DMS79 treated with DMSO at 0.1 percent for 48 hours (cell line): ENCODE data around the gene MAT2B.

Source experiments
- DNase-seq: peaks from one replicate; lab custom pipeline; 2025; lab: John Stamatoyannopoulos, UW

MAT2B gene

DNA sequence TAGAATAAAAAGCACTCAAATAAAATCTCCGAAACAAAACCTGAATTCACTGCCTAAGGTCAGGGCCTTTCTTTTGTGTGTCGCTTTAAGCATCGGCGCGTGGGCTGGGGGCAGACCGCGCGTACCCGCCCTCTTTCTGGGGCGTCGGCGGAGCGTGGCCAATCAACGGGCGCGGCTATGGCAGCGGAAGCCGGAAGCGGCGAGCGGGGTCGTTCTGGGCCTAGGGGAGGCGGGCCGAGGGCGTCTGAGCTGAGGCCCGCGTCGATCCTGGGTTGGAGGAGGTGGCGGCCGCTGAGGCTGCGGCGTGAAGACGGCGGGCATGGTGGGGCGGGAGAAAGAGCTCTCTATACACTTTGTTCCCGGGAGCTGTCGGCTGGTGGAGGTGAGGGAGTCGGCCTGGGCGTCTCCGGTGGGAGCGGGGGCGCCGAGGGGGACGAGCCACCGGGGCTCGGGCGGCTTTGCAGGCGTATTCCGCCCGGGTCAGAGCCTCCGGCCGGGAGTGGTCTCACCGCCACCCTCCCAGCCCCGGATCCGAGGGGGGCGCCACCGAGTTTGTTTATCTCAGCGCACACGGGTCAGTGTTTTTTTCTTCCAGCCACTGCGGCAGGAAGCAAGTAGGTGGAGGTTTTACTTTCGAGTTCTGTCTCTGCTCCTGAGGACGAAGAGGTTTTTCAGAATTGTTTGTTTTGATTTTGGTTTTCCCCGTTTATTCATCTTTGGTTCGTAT is at the start of gene MAT2B:
Gene MAT2B, plus strand, starts transcription at position 252 of the 727 bp plus-strand sequence. Its CDS starts 68 bp downstream, at position 320.
- DNase-seq = peak; percentile 71

DNA sequence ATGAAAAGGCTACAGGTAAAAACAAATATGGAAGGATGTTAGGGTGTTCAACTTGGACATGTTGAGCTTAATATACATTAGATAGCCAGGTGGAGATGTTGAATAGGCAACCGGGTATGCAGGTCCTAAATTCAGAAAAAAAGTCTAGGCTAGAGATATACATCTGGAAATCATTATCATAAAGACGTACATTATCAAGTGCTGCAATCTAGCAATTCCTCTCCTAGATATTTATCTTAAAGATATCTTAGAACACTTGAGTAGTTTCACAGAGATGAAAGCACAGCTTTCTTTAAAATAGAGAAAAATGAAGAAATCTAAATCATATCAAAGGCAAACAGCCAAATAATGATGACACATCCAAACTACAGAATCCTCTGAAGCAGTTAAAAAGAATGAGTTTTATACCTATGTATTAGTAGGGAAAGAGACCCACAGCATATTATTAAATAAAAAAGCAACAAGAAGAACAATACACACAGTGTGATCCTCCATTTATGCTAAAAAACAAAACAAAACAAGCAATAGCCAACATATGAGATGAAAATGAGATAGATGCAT is 49.3 kb upstream of the MAT2B start:
- no peak for DNase-seq

DNA sequence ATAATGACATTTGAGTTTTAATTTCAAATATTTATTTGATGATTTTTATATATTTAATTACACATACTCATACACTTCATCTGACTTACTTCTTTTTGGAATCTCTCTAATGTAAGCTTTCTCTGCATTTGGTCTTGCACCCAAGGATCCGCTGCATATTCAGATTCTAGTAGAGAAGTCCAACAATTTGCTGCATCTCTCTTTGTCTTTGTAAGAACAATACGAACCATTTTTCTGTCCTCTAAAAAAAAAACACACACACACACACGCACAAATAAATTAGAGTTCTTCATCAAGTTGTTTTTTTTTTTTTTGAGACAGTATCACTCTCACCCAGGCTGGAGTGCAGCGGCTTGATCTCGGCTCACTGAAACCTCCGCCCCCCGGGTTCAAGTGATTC is 48.6 kb upstream of the MAT2B start:
- DNase-seq = no peak

DNA sequence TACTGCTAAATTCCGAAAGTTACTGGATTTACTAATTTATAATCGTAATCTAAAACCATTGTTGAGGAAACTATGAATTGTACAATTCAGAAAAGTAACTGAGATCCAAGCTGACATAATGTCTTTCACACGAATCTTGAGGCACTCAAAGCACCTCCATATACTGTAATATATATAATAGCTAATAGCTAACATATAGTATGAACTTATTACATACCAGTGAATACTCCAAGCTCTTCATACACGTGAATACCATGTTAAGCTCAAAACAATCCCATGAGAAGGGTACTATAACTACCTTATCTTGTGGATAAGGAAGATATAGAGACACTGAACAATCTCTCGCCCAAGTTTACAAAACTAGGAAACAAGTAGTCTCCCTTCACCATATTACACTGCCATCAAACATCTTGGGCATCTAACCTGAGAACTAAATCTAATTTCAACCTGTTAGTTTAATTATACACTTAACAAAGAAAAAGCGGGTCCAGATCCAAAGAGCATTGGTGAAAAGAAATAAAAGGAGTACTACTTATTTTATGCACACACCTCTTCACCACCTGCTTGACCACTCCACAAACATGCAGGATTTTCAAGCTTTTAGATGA is 46.5 kb upstream of the MAT2B start:
- no peak for DNase-seq

DNA sequence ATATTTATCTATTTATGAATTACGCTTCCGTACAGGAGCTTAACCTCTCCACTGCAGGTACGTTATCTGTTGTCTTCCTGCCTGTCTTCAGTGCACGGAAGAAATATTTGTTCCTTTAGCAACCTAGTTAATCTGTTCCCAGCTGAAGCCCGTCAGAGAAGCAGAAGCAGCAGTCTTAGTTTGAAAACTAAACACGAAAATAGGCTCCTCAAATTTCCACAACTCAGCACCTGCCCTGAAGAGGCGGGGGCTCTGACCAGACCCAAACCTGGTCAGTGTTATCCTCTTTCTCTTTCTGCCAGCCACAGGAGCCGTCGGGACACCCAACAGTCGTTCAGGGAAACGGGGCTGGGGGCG is 46.0 kb upstream of the MAT2B start:
- peak; percentile 33 for DNase-seq

DNA sequence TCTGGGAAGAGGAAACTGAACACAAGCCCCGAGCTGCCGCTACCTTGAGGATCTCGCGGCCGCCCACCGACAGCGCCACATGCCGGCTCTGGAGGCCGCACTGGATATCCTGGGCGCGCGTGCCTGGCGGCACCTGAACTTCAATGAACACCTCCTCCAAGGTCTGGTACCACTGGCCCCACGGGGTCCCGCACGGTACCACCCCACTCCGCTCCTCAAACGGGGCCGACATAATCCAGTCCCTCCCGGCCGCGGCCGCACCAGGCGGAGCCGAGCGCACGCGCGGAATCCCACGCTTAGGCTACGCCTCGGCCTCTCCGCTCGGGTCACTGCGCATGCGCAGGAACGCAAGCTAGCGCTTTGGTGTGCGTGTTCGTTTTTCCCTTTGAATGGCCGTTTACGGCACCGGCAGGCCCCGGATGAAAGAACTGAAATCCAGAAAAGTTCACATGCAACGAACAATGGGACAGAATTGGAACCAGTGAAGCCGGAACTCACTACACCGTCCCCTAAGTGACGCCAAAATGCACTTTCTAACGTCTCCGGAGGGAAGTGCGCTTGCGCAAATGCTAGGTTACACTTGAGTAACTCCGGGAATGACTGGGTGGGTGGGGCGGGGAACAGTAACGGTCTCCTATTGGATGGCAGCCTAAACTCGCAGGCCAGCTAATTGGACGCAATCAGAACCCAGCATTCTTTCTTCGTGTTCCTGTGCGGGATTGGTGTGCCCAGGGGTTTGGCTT is 45.4 kb upstream of the MAT2B start, which contains the start of gene NUDCD2:
Gene NUDCD2, minus strand, starts transcription at position 284 of the 743 bp plus-strand sequence. Its CDS starts 52 bp downstream, at position 232.
- peak; percentile 72 for DNase-seq

DNA sequence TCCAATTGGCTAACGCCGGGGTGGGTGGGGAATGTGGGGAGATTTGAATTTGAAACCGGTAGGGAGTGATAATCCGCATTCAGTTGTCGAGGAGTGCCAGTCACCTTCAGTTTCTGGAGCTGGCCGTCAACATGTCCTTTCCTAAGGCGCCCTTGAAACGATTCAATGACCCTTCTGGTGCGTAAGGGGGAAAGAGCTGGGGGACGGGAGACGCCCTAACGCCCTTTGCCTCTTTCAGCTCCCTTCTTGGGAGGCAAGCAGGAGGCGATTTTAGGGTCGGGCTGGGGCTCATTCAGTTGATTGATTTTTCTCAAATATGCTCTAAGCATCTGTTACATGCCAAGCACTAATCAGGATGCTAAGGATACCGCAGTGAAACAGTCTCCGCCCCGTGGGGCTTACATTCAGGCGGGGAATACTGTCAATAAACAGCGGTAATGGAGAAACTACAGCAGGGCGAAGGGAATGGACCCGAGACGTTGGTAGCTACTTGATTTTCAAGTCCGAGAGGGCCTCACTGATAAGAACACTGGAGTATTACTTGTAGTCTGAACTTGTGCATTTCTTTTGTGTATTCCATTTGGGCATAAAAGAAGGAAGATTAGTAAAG is 44.8 kb upstream of the MAT2B start, which contains the start of gene HMMR:
Gene HMMR, plus strand, starts transcription at position 71 of the 610 bp plus-strand sequence. Its CDS starts 61 bp downstream, at position 132.
- peak; percentile 25 for DNase-seq

DNA sequence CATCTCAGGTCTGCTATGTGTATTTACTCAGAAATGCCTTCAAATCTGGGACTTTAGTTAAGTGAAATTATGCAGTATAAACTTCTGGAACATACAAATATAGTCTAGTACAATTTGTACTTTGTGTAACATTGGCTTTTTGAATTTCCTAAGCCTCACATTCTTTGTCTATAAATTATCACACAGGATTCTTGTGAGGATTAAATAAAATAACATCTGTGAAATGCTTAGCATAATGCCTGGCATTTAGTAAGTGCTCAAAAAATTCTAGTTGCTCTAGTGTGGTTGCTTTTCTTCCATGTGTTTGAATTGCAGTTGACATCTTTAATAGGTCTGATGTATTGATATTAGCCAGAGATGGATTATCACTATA is 42.4 kb upstream of the MAT2B start:
- DNase-seq = no peak

DNA sequence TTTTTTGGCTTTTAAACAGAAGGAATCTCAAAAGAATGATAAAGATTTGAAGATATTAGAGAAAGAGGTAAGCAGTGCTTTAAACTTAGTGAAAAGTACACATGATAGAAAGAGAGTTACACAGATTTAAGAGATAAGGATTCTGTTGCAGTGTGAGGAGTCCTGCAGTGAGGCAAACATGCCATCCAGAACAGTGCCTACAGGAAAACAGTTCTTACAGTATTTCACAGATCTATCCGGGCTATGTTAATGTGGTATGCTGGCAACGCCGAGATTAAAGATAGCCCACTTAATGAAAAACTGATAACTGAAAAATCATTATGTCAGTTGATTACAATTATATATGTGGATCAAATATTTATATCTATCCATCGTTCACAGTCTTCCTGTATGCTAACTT is 37.7 kb upstream of the MAT2B start:
- no peak for DNase-seq

DNA sequence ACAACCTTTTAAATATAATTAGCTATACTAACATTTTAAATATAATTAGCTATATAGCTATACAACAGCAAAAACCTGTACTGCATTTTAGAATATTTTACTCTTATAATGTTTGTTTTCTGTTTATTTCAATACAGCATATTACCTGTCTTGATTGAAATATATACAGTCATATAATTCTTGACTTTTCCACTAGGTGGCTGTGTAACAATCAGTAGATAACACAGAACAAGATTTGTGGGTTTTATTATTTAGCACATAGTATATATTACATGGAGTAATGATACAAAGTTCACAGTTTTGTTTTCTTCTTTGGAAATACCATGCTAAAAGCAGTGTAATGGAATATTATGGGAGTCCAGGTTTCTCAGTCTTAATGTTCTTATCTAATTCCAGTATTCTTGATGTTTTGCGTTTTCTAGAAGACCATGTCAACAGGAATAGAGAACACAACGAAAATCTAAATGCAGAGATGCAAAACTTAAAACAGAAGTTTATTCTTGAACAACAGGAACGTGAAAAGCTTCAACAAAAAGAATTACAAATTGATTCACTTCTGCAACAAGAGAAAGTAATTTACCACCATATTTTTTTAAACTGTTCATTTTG is 31.7 kb upstream of the MAT2B start:
- DNase-seq = no peak

DNA sequence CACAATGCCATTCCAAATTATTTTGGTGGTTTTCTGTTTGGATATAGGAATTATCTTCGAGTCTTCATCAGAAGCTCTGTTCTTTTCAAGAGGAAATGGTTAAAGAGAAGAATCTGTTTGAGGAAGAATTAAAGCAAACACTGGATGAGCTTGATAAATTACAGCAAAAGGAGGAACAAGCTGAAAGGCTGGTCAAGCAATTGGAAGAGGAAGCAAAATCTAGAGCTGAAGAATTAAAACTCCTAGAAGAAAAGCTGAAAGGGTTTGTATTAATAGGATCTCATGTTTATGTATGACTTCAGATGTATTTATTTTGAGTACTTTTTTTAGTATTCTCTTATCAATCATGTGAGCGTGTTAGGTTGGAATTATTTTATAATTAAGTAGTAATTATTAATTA is 30.0 kb upstream of the MAT2B start:
- DNase-seq = no peak

DNA sequence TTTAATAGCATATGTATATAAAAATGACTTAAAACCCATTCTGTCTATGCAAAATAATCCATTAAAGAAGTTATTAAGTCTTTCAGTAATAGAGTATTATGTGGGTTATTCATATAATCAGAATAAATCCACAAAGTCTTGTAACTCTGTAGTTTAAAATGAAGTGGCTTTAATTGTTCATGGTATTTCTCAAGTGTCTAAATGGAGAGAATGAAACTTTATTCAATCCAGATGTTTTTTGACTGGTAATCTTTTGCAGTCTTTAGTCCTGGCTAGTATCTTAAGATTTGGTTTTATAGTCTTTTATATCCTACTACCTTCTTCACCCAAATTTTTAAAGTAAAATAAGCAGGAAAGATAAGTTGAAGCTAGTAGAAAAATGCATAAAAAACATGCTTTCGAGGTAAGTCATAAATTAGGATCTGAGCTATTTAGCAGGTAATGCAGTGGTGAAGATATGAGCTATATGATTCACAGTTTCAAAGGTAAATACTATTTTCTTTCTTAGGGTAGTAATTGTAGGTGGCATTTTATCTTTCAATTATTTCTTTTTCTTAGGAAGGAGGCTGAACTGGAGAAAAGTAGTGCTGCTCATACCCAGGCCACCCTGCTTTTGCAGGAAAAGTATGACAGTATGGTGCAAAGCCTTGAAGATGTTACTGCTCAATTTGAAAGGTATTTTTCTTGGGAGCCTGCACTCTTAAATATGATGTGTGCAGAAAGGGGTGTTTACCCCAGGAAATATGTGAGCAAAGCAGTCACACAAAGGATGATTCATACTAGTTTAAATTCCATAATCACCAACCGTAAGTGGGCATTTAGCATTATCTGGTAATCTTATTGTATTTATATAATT is 27.1 kb upstream of the MAT2B start:
- DNase-seq = no peak

DNA sequence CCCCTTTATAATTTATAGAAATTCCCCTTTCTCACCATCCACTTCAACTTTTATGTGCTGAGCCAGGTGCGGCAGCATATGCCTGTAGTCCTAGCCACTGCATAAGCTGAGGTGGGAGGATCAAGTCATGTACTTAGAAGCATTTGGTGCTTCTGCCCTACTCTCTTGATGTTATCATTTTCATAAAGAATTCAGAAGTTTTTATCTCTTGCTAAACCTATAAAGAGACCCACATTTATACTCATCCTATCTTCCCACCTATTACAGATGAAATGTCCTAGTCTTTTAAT is 26.5 kb upstream of the MAT2B start:
- DNase-seq = no peak

DNA sequence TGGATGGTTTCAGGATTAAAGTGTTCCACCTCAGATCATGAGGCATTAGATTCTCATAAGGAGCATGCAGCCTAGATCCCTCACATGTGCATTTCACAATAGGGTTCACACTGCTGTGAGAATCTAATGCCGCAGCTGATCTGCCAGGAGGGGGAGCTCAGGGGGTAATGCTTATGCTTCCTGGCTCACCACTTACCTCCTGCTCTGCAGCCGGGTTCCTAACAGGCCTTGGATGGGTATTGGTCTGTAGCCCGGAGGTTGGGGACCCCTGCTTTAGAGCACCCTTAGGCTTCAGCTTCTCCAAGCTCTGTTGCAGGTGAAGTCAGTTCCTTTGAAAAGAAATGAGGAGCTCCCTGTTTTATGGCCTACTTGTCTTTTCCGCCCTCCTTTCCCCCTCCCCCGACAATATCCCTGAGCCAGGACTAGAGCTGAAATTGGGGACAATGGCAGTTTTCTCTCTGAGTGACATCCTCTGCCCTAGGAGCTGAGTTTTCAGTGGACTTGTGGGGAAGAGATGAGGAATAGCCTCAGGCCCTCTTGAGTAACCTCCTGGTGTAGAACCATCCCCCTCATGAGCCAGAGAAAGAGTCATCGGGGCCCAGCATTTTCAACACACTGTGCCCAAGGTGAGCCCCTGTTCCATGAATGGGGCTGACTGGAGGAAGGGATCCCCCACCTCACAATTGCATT is 16.2 kb upstream of the MAT2B start:
- no peak for DNase-seq

DNA sequence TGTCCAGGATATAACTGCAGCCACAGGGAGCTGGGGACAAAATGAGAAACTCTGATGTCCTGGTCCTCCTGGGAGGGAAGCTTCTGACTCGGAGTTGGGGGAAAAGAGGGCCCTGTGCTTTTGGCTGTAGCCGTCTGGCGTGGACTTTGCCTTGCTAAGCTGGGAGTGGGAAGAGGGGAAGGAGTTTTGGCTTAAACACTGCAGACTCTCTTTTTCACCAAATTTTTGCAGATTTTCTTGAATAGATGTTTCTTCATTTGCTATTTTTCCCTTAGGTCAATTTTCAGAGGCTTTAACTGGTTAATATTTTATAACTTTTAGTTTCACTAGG is 15.7 kb upstream of the MAT2B start:
- no peak for DNase-seq

DNA sequence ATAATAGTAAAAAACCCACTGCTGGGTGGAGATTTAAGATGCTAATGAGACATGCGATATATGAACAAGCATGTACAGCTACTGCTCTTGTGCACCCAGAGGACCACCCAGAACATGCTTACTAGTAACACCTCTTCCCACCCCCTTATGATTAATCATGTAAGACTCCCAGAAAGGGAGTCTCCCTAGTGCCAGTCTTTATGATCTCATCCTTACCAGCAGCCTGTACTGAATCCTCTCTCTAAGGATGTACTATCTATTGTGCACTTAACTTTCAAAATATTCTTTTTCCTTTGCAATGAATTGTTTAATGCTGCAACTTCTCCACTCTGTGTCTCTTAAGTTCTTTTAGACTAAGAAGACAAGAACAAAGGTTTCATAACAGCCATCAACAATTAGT is 9.1 kb upstream of the MAT2B start:
- no peak for DNase-seq

DNA sequence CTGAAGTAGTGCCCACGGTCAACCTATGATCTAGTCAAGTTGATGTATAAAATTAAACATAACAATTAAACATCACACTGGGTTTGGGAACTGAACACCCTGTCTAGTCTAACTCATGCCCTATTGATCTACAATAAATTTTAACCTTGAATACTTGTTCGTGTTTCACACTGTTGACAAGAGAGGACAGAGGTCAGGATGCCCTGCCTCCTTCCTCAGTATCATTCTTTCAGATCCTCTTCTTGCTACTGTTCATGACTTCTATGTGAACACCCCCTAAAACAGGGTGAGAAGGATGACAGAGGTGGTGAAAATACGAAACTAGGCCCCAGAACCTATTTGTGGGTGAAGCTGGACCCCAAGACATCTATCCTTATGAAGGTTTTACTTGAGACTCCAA is 8.1 kb upstream of the MAT2B start:
- no peak for DNase-seq

DNA sequence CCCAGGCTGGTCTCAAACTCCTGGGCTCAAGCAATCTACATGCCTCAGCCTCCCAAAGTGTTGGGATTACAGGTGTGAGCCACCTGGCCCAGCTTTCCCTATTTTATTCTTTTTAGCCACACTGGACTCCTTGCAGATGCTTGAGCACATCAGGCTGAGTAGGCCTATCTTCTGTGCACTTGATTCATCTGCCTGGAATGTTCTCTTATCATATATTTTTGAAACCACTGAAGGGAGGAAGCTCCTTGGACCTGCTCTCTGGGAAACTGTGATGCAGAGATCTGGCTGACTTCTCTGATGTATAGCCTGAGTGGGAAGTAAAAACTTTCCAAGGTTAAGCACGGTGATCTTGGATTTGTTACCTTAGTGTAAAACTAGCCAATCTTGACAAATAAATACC is 6.5 kb upstream of the MAT2B start:
- DNase-seq = no peak

DNA sequence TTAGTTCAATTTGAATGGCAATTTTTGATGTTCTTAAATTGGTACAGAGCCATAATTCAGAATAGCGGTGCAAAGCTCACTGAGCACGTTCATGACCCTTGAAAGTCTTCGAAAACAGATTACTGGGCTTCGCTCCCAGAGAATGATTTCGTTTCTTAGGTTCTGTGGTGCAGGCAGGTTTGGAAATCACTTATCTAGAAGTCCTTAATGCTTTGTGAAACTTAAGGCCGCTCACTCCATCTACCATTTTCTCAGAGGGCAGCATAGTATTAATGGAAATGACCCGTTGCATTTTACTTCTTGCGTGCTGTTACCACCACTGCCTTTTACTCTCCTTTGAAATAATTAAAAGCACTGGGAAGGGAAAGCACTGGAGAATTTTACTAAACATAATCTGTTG is 2.9 kb upstream of the MAT2B start:
- DNase-seq = no peak
